ENCODE data around the gene AMOTL2.

- TF ChIP-seq, protein P1, sequence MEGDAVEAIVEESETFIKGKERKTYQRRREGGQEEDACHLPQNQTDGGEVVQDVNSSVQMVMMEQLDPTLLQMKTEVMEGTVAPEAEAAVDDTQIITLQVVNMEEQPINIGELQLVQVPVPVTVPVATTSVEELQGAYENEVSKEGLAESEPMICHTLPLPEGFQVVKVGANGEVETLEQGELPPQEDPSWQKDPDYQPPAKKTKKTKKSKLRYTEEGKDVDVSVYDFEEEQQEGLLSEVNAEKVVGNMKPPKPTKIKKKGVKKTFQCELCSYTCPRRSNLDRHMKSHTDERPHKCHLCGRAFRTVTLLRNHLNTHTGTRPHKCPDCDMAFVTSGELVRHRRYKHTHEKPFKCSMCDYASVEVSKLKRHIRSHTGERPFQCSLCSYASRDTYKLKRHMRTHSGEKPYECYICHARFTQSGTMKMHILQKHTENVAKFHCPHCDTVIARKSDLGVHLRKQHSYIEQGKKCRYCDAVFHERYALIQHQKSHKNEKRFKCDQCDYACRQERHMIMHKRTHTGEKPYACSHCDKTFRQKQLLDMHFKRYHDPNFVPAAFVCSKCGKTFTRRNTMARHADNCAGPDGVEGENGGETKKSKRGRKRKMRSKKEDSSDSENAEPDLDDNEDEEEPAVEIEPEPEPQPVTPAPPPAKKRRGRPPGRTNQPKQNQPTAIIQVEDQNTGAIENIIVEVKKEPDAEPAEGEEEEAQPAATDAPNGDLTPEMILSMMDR (IDR thresholded peaks at IDR 0.05; ENCODE audit: low read depth, low read length, missing input control) = no peak
- TF ChIP-seq HNF4A (conservative IDR thresholded peaks at IDR 0.05) = peak; percentile 98 to 99
- peak; percentile 44 to 59 for TF ChIP-seq RAD21 (IDR thresholded peaks at IDR 0.05)
- TF ChIP-seq TAF1 (conservative IDR thresholded peaks at IDR 0.05) = no peak
Observed at GRCh38 chr3:134309987-134310700, 64.1 kb downstream of the AMOTL2 start.
